IMR-90 (cell line): ENCODE data around the gene SCARF1. TPM values are rescaled to one million over a fixed set of nuclear protein-coding genes. Genes with fewer than 3 reads are reported as not detected.
A peak's percentile ranks its signal among the peaks of the same experiment; 100 is the strongest.

Source experiments
- ATAC-seq: fragments of 200-7000 bp; cut with Tn5 transposase; 2 replicates; pipeline ENCODE4 v1.9.1; 2020; ENCODE audit warnings: low read depth, mild to moderate bottlenecking, moderate library complexity
- BruUV-seq: library from RNA; stranded (reverse); fragments of 400-500 nt; replicated peaks from 2 replicates; lab custom pipeline; 2021; lab: Mats Ljungman, UMichigan
- CTCF ChIA-PET: fragments of 300-600 bp; formaldehyde crosslinking; extraction: SDS; loops from one replicate; lab custom pipeline; 2021; ENCODE audit warnings: antibody characterized with exemption; lab: Yijun Ruan, JAX
- POLR2A ChIA-PET: fragments of 300-600 bp; sonication (Branson Sonifier 250); formaldehyde crosslinking; loops from one replicate; lab custom pipeline; 2022; ENCODE audit warnings: antibody characterized with exemption; ENCODE audit not compliant: unreplicated experiment; lab: Charles Lee
- DNase-seq: peaks from one replicate; pipeline ENCODE4 v3.0.0; 2013
- H2AFZ ChIP-seq: replicated peaks from 2 replicates; pipeline ENCODE3; 2013; ENCODE audit warnings: low read length, mild to moderate bottlenecking; ENCODE audit not compliant: poor library complexity
- H2AK5ac ChIP-seq: 2 replicates; pipeline ENCODE4 v1.6.1; 2013; ENCODE audit warnings: low read depth, low read length, inconsistent platforms
- H2AK9ac ChIP-seq: replicated peaks from 2 replicates; pipeline ENCODE3; 2013; ENCODE audit warnings: mild to moderate bottlenecking, low read depth, low read length, moderate library complexity; ENCODE audit not compliant: poor library complexity
- H2BK120ac ChIP-seq: 2 replicates; pipeline ENCODE4 v1.6.1; 2013; ENCODE audit warnings: low read depth, low read length, inconsistent platforms
- H2BK15ac ChIP-seq: 3 replicates; pipeline ENCODE4 v1.6.1; 2013; ENCODE audit warnings: low read depth, low read length, inconsistent platforms
- H2BK20ac ChIP-seq: 2 replicates; pipeline ENCODE4 v1.6.1; 2013; ENCODE audit warnings: low read depth, mild to moderate bottlenecking, inconsistent platforms, low read length, moderate library complexity
- H2BK5ac ChIP-seq: 2 replicates; pipeline ENCODE4 v1.6.1; 2013; ENCODE audit warnings: mild to moderate bottlenecking, low read depth, low read length, inconsistent platforms; ENCODE audit not compliant: poor library complexity, severe bottlenecking
- H3K14ac ChIP-seq: replicated peaks from 2 replicates; pipeline ENCODE4 v1.6.1; 2013; ENCODE audit warnings: low read depth, low read length, inconsistent platforms
- H3K18ac ChIP-seq: 2 replicates; pipeline ENCODE4 v1.6.1; 2013; ENCODE audit warnings: low read depth, low read length, control low read depth
- H3K23ac ChIP-seq: 2 replicates; pipeline ENCODE4 v1.6.1; 2013; ENCODE audit warnings: low read depth, low read length, inconsistent platforms
- H3K27ac ChIP-seq: 2 replicates; pipeline ENCODE4 v1.5.1; 2013; ENCODE audit warnings: mild to moderate bottlenecking, control low read depth, low read length; ENCODE audit not compliant: insufficient read depth
- H3K27me3 ChIP-seq: 2 replicates; pipeline ENCODE4 v1.6.1; 2013; ENCODE audit warnings: low read length; ENCODE audit not compliant: control insufficient read depth, insufficient read depth
- H3K36me3 ChIP-seq: 2 replicates; pipeline ENCODE4 v1.6.1; 2013; ENCODE audit warnings: low read length, mixed read lengths; ENCODE audit not compliant: control insufficient read depth, insufficient read depth
- H3K4ac ChIP-seq: 2 replicates; pipeline ENCODE4 v1.6.1; 2013; ENCODE audit warnings: low read depth, low read length, inconsistent platforms
- H3K4me1 ChIP-seq: 2 replicates; pipeline ENCODE4 v1.6.1; 2013; ENCODE audit warnings: low read length, mixed read lengths; ENCODE audit not compliant: control insufficient read depth, insufficient read depth
- H3K4me2 ChIP-seq: 2 replicates; pipeline ENCODE4 v1.6.1; 2013; ENCODE audit warnings: low read depth, mild to moderate bottlenecking, control low read depth, low read length, moderate library complexity
- H3K4me3 ChIP-seq: 2 replicates; pipeline ENCODE4 v1.5.1; 2013; ENCODE audit warnings: low read depth, mild to moderate bottlenecking, control low read depth, low read length, moderate library complexity; ENCODE audit not compliant: insufficient read depth
- H3K56ac ChIP-seq: 2 replicates; pipeline ENCODE4 v1.6.1; 2013; ENCODE audit warnings: low read length, inconsistent platforms; ENCODE audit not compliant: insufficient read depth; ENCODE audit errors: extremely low read depth
- H3K79me1 ChIP-seq, 2 experiments: 2 replicates each; pipeline ENCODE4 v1.6.1; 2013; ENCODE audit warnings: low read length in 2 of 2, inconsistent platforms in 1 of 2, low read depth in 1 of 2
- H3K9ac ChIP-seq: 2 replicates; pipeline ENCODE4 v1.6.1; 2013; ENCODE audit warnings: low read depth, low read length, control low read depth
- H3K9me1 ChIP-seq: 2 replicates; pipeline ENCODE4 v1.6.1; 2013; ENCODE audit warnings: low read length, inconsistent platforms; ENCODE audit not compliant: insufficient read depth
- H3K9me3 ChIP-seq: 2 replicates; pipeline ENCODE4 v1.6.1; 2013; ENCODE audit warnings: low read length; ENCODE audit not compliant: control insufficient read depth, insufficient read depth
- H4K20me1 ChIP-seq: 2 replicates; pipeline ENCODE4 v1.6.1; 2013; ENCODE audit warnings: low read length, inconsistent platforms; ENCODE audit not compliant: insufficient read depth
- H4K5ac ChIP-seq: 2 replicates; pipeline ENCODE4 v1.6.1; 2013; ENCODE audit warnings: mild to moderate bottlenecking, low read depth, low read length, control low read depth
- H4K8ac ChIP-seq, 2 experiments: 2 replicates each; pipeline ENCODE4 v1.6.1; 2013; ENCODE audit warnings: low read depth in 2 of 2, low read length in 2 of 2, control low read depth in 1 of 2, inconsistent platforms in 1 of 2
- H4K91ac ChIP-seq: 2 replicates; pipeline ENCODE4 v1.6.1; 2013; ENCODE audit warnings: low read depth, low read length, inconsistent platforms; ENCODE audit not compliant: insufficient read depth
- CEBPB ChIP-seq: IDR thresholded peaks from 2 replicates; pipeline ENCODE4 v1.6.1; 2012; ENCODE audit warnings: low read depth, low read length, improper control_type of control experiment
- CHD1 ChIP-seq: IDR thresholded peaks from 2 replicates; pipeline ENCODE4 v1.6.1; 2012; ENCODE audit warnings: low read depth, low read length, improper control_type of control experiment
- MAZ ChIP-seq: IDR thresholded peaks from 2 replicates; pipeline ENCODE4 v1.6.1; 2012; ENCODE audit warnings: low read depth, mild to moderate bottlenecking, low read length, improper control_type of control experiment, moderate library complexity, borderline replicate concordance
- NFE2L2 ChIP-seq: fragments of 150-350 bp; IDR thresholded peaks from 2 replicates; pipeline ENCODE4 v1.6.1; 2016; ENCODE audit warnings: low read depth, mild to moderate bottlenecking, low read length
- POLR2A ChIP-seq: IDR thresholded peaks from 2 replicates; pipeline ENCODE4 v1.6.1; 2012; ENCODE audit warnings: mild to moderate bottlenecking, low read depth, low read length
- RCOR1 ChIP-seq: IDR thresholded peaks from 2 replicates; pipeline ENCODE4 v1.6.1; 2012; ENCODE audit warnings: mild to moderate bottlenecking, low read length, improper control_type of control experiment; ENCODE audit not compliant: insufficient replicate concordance
- RFX5 ChIP-seq: IDR thresholded peaks from 2 replicates; pipeline ENCODE4 v1.8.0; 2012; ENCODE audit warnings: low read depth, mild to moderate bottlenecking, low read length, moderate library complexity
- SMC3 ChIP-seq: fragments of 150-350 bp; IDR thresholded peaks from 2 replicates; pipeline ENCODE4 v1.6.1; 2016; ENCODE audit warnings: low read depth, mild to moderate bottlenecking, antibody characterized with exemption, low read length, moderate library complexity
- USF2 ChIP-seq: fragments of 150-350 bp; IDR thresholded peaks from 2 replicates; pipeline ENCODE4 v1.6.1; 2017; ENCODE audit warnings: mild to moderate bottlenecking, antibody characterized with exemption, low read length, low read depth
- WGBS, 2 experiments: methylation state at CpG; one replicate each; pipeline versions ENCODE4 v1.1.5 to v1.1.7; 2013; ENCODE audit warnings: missing lambda C conversion rate in 2 of 2; ENCODE audit not compliant: insufficient read length in 1 of 2; ENCODE audit errors: extremely low coverage in 2 of 2; 5-methylcytosine and 5-hydroxymethylcytosine counted together
- dilution Hi-C: fragments of 300-500 bp; cut with HindIII; formaldehyde crosslinking; loops from one replicate; pipeline ENCODE4 v1.14.3; 2018; ENCODE audit warnings: low sequenced_read_pairs; ENCODE audit not compliant: unreplicated experiment
- in situ Hi-C: fragments of 300-500 bp; cut with MboI; formaldehyde crosslinking; loops from 3 replicates; pipeline ENCODE4 v1.14.3; 2019; ENCODE audit warnings: low sequenced_read_pairs, inconsistent platforms, mixed read lengths
- intact Hi-C: fragments of 100-400 bp; cut with micrococcal nuclease; formaldehyde crosslinking; loops from 2 replicates; pipeline ENCODE4 v1.10.0; 2022
- polyA plus RNA-seq, 3 experiments: library from polyadenylated mRNA; depleted of rRNA; stranded (reverse); fragments of >200 nt; gene quantifications; 2 replicates each; pipeline ENCODE4 v1.2.3, GENCODE V29; 2012; ENCODE audit warnings: low replicate concordance in 1 of 3
- total RNA-seq: library from RNA; depleted of rRNA; stranded (reverse); fragments of >200 nt; gene quantifications from 2 replicates; pipeline ENCODE4 v1.2.3, GENCODE V29; 2012
- TF ChIP-seq, protein P1 (sequence below): conservative IDR thresholded peaks from 2 replicates; pipeline ENCODE4 v1.5.1; 2012; ENCODE audit warnings: mild to moderate bottlenecking, low read depth, low read length, improper control_type of control experiment

SCARF1 gene
- total and polyA plus RNA-seq, 2 of the 4 experiments (the other 2 are of a cell fraction) = 0.18 to 0.43 TPM

- no peak for TF ChIP-seq RCOR1
Measured at GRCh38 chr17:1650731-1651558, 5.4 kb upstream of the SCARF1 start (continued).

GRCh38 chr17:1649844-1650501, 4.4 kb upstream of the SCARF1 start, which contains the start of gene RILP:
RILP (minus strand) TSS chr17:1649866; CDS start chr17:1649804, 62 bp downstream.
- H3K4ac ChIP-seq = peak within 1 kb of the TSS; percentile 64
- TF ChIP-seq MAZ (no peak), NFE2L2 (no peak), CHD1 (no peak), POLR2A (no peak), USF2 (no peak), RFX5 (no peak), SMC3 (no peak), CEBPB (no peak)
- TF ChIP-seq, protein P1, sequence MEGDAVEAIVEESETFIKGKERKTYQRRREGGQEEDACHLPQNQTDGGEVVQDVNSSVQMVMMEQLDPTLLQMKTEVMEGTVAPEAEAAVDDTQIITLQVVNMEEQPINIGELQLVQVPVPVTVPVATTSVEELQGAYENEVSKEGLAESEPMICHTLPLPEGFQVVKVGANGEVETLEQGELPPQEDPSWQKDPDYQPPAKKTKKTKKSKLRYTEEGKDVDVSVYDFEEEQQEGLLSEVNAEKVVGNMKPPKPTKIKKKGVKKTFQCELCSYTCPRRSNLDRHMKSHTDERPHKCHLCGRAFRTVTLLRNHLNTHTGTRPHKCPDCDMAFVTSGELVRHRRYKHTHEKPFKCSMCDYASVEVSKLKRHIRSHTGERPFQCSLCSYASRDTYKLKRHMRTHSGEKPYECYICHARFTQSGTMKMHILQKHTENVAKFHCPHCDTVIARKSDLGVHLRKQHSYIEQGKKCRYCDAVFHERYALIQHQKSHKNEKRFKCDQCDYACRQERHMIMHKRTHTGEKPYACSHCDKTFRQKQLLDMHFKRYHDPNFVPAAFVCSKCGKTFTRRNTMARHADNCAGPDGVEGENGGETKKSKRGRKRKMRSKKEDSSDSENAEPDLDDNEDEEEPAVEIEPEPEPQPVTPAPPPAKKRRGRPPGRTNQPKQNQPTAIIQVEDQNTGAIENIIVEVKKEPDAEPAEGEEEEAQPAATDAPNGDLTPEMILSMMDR = no peak
- H3K27me3 ChIP-seq = no peaks in the 10 kb centered on the region
- peak within 1 kb of the TSS; percentile 79; the same call in 1 of the 2 replicates for H2AK5ac ChIP-seq
- DNase-seq = no peak
- no peak within 1 kb of the TSS for H2BK20ac ChIP-seq
- H3K18ac ChIP-seq = peak within 1 kb of the TSS; percentile 21; the same call in 1 of the 2 replicates
- H3K9ac ChIP-seq = peak within 1 kb of the TSS; percentile 64
- H3K9me1 ChIP-seq = peaks cover 14% of the 10 kb centered on the region
- dilution Hi-C loops (no loop called here), in situ Hi-C loops (loop anchor here (5.0 to 10.0 kb wide), 2 partner anchors 73 to 135 kb away; no protein-coding TSS in a partner anchor), intact Hi-C loops (loop anchor here (1.0 to 5.0 kb wide), 2 partner anchors 76 to 393 kb away; no protein-coding TSS in a partner anchor)
- H3K9me3 ChIP-seq = no peaks in the 10 kb centered on the region
- H4K5ac ChIP-seq = peak within 1 kb of the TSS; percentile 37; the same call in 1 of the 2 replicates
- peak within 1 kb of the TSS; percentile 83 for H3K4me3 ChIP-seq
- H3K4me2 ChIP-seq = peak within 1 kb of the TSS; percentile 84
- H4K8ac ChIP-seq = peak within 1 kb of the TSS in 1 of 2 experiments; percentile 74; a peak in 1 of 4 replicates
- peak; percentile 19 for ATAC-seq
- H3K27ac ChIP-seq = peak within 1 kb of the TSS; percentile 62
- H2BK15ac ChIP-seq = no peak within 1 kb of the TSS
- peaks cover 17% of the 10 kb centered on the region for H3K4me1 ChIP-seq
- H2BK120ac ChIP-seq = peak within 1 kb of the TSS; percentile 18; the same call in 1 of the 2 replicates
- peak within 1 kb of the TSS; percentile 94 for H2AFZ ChIP-seq
- H3K36me3 ChIP-seq = peaks cover 42% of the 10 kb centered on the region
- H4K91ac ChIP-seq = peak within 1 kb of the TSS; percentile 81; the same call in 1 of the 2 replicates
- peak within 1 kb of the TSS; percentile 20 for H3K23ac ChIP-seq
- peak within 1 kb of the TSS; percentile 85 for H3K14ac ChIP-seq
- peaks cover 8 to 12% of the 10 kb centered on the region in 2 experiments for H3K79me1 ChIP-seq
- H4K20me1 ChIP-seq = peaks cover 24% of the 10 kb centered on the region
- peak within 1 kb of the TSS; percentile 96 for H2AK9ac ChIP-seq
- peak within 1 kb of the TSS; percentile 78 for H2BK5ac ChIP-seq
- CTCF ChIA-PET = interaction anchor here (0.7 to 2.8 kb wide), 7 partner anchors 10 to 134 kb away, joined by 4 to 25 read pairs (median 6); no protein-coding TSS in a partner anchor
- POLR2A ChIA-PET = no interaction called here
- 70% methylated on average over 11 of the region's 23 CpGs; no CpG with 5 or more reads in 1 of the 2 experiments for WGBS, 2 experiments
- no peak within 1 kb of the TSS for H3K56ac ChIP-seq
- no TSS peak for BruUV-seq
